Osteocyte (in vitro differentiated cells): ENCODE data around the gene MYH14. TPM values are rescaled to one million over a fixed set of nuclear protein-coding genes. Genes with fewer than 3 reads are reported as not detected.

Source experiments
- DNase-seq: peaks from one replicate; pipeline ENCODE4 v3.0.0; 2021; ENCODE audit warnings: mixed read lengths; ENCODE audit not compliant: unreplicated experiment; ENCODE audit errors: extremely low spot score
- H3K27ac Mint-ChIP-seq: one replicate; pipeline ENCODE4 v1.8.0; 2021; ENCODE audit warnings: mild to moderate bottlenecking, mixed read lengths; ENCODE audit not compliant: unreplicated experiment
- H3K27me3 Mint-ChIP-seq: one replicate; pipeline ENCODE4 v1.8.0; 2021; ENCODE audit warnings: mixed read lengths; ENCODE audit not compliant: unreplicated experiment
- H3K36me3 Mint-ChIP-seq: one replicate; pipeline ENCODE4 v1.8.0; 2021; ENCODE audit warnings: mixed read lengths; ENCODE audit not compliant: unreplicated experiment
- H3K4me1 Mint-ChIP-seq: one replicate; pipeline ENCODE4 v1.8.0; 2021; ENCODE audit warnings: mixed read lengths; ENCODE audit not compliant: unreplicated experiment
- H3K4me3 Mint-ChIP-seq: one replicate; pipeline ENCODE4 v1.8.0; 2021; ENCODE audit warnings: mild to moderate bottlenecking, moderate library complexity, mixed read lengths; ENCODE audit not compliant: unreplicated experiment
- H3K9me3 Mint-ChIP-seq: one replicate; pipeline ENCODE4 v1.8.0; 2021; ENCODE audit warnings: mixed read lengths; ENCODE audit not compliant: unreplicated experiment
- CTCF ChIP-seq: fragments of 200-600 bp; sonication (generic); IDR thresholded peaks from 2 replicates; pipeline ENCODE4 v1.5.0; 2021; ENCODE audit warnings: antibody characterized with exemption, mild to moderate bottlenecking, moderate library complexity
- total RNA-seq: library from RNA; stranded (reverse); gene quantifications from 2 replicates; pipeline ENCODE4 v1.2.1, GENCODE V29; 2021

Gene MYH14
- total RNA-seq, 1 donor from 2014 or later: not detected

DNA sequence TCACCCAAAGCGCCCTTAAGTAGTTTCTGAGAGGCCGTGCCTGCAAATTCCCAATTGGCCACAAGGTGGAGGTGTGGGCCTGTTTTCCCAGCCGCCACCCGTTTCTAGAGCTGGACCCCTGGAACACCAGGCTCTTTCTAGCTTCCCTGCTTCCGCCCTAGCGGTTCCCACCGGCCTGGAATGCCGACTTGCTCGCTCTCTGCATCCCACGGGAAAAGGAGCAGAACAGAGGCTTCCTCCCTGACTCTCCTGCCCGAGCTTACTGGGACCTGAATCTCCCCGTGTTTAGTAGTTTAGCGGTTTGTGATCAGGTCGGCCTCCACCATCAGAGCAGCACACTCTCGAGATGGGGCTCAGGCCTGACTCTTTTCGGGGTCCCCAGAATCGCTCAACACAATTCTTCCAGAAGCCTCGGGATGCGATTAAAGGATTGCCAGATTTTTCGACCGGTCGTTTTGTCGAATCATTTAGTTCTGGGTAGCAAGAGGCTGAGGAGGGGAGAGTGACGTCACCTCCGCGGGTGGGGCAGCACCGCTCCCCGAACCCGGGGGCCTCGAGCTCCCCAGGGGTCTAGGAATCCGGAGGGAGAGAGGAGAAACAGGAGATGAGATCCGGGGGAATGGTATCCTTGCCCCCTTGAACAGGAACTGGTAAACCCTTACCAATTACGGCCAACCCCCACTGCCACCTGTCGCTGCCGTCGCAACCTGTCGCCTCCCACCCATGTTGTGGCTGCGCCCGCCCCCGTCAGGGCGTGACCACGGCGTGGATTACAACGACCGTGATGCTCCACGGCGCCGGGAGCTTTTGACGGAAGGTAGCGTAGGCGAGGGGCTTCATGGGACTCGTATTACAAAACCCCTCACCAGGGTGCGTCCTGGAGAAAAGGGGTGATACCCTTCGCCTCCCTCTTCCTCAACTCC is 154.0 kb downstream of the MYH14 start:
- no peak for DNase-seq
- Mint-ChIP-seq H3K36me3 (no peaks in the 10 kb centered on the region), H3K4me3 (no peak overlapping the region), H3K27ac (no peak overlapping the region), H3K27me3 (no peaks in the 10 kb centered on the region), H3K4me1 (no peaks in the 10 kb centered on the region), H3K9me3 (no peaks in the 10 kb centered on the region)
- TF ChIP-seq CTCF: peak; percentile 79

DNA sequence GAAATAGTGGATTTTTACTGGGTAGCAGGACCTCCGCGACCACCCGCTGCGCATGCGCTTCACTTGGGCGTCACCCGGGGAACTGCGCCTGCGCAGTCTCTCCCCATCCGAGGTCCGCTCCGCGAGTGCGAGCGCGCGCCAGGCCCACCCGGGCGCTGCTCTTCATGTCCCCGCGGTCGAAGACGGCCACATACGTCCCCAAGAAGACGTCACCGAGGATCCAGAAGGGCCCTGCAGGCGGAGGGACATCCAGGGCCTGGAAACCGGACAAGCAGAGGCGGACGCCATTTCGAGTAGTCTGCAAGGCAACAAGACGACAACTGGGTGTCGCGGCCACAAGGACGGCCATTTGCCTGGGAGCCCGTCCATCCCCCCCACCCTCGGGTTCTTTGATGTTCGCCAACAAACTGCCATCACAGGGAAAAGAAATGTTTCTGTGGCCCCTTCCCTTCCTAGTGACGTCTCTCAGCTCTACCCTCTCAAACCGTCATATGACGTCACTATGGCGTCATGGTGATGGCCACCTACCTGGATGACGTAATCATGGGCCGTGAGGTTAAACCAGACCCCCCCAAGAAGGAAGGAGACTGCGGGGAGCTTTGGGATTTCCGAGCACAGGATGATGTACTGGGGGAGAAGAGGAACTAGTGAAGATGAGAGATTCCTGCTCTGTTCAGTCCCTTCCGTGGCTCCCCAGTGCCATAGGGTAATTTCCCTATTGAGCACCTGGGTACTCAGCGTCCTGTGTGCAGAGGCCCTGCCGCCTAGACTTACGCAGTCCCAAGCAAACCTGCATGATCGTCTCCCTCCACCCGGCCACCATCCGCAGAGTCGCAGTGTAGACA is 155.3 kb downstream of the MYH14 start:
- no peak for TF ChIP-seq CTCF
- Mint-ChIP-seq H3K9me3 (no peaks in the 10 kb centered on the region), H3K36me3 (no peaks in the 10 kb centered on the region), H3K4me3 (no peak overlapping the region), H3K4me1 (no peaks in the 10 kb centered on the region), H3K27ac (no peak overlapping the region), H3K27me3 (no peaks in the 10 kb centered on the region)
- no peak for DNase-seq

DNA sequence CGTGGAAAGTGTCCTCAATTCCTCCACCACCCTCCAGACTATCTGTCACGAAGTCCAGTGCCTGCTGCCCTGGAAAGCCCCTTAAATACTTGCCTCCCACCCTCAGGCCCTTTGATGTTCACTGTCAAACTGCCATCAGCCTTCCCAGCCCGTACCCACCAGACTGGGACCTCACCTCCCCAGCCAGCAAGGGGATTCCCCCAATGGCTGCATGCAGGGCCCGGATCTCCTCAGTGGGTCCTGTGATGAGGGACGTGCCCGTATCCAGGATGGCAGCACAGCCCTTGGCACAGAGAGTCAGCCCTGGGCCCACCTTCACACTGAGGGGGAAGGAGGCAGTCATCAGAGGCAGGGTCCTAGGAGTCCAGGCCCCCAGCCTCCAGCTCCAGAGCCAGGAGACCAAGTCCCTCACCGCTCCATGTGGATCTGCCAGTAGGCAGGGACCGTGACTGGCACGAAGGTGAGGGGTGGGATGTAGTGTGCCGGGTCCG is 156.0 kb downstream of the MYH14 start:
- H3K9me3 Mint-ChIP-seq: no peaks in the 10 kb centered on the region
- no peaks in the 10 kb centered on the region for H3K36me3 Mint-ChIP-seq
- H3K27me3 Mint-ChIP-seq: no peaks in the 10 kb centered on the region
- no peak for DNase-seq
- H3K27ac Mint-ChIP-seq: no peak overlapping the region
- no peaks in the 10 kb centered on the region for H3K4me1 Mint-ChIP-seq
- no peak for TF ChIP-seq CTCF
- no peak overlapping the region for H3K4me3 Mint-ChIP-seq

Other genes with a start within 250 kb of the MYH14 start
- gene SIGLEC11, start 242.4 kb upstream of the MYH14 start, total RNA-seq: not detected in 2 replicates
- gene VRK3, start 178.2 kb upstream of the MYH14 start, total RNA-seq: 31.5 and 35.8 TPM in 2 replicates
- gene ZNF473, start 177.6 kb upstream of the MYH14 start, total RNA-seq: 9.8 and 10.4 TPM in 2 replicates
- not detected in 2 replicates for gene IZUMO2, start 40.3 kb upstream of the MYH14 start, total RNA-seq
- gene KCNC3, start 125.8 kb downstream of the MYH14 start, total RNA-seq: 1.1 and 1.2 TPM in 2 replicates
- gene NAPSA, start 162.0 kb downstream of the MYH14 start, total RNA-seq: 0.16 and 1.3 TPM in 2 replicates
- 53.4 and 64.5 TPM in 2 replicates for gene NR1H2, start 172.8 kb downstream of the MYH14 start, total RNA-seq
- gene POLD1, start 180.7 kb downstream of the MYH14 start, total RNA-seq: 19.6 and 22.2 TPM in 2 replicates
- not detected in 2 replicates for gene SPIB, start 215.3 kb downstream of the MYH14 start, total RNA-seq
- not detected in 2 replicates for gene MYBPC2, start 229.3 kb downstream of the MYH14 start, total RNA-seq